PFSK-1 (cell line): ENCODE data around the gene ZXDC.

ENCODE experiments used
- FOXP2 ChIP-seq: optimal IDR thresholded peaks from 2 replicates; pipeline ENCODE3; 2011; ENCODE audit warnings: borderline replicate concordance, control low read depth, inconsistent platforms; ENCODE audit not compliant: insufficient read depth; ENCODE audit errors: extremely low read length, extremely low read depth
- POLR2AphosphoS5 ChIP-seq: IDR thresholded peaks from 2 replicates; pipeline ENCODE4 v1.6.1; 2012; ENCODE audit warnings: low read depth, mild to moderate bottlenecking, control low read depth, low read length, moderate library complexity
- REST ChIP-seq, 2 experiments: IDR thresholded peaks; 2 replicates each; pipeline versions ENCODE4 v1.6.1 to v1.8.0; 2011 to 2012; ENCODE audit warnings: low read depth in 2 of 2, low read length in 2 of 2, control low read depth in 1 of 2, inconsistent platforms in 1 of 2, mild to moderate bottlenecking in 1 of 2, moderate library complexity in 1 of 2; ENCODE audit not compliant: insufficient read depth in 1 of 2
- SIN3A ChIP-seq: IDR thresholded peaks from 2 replicates; pipeline ENCODE4 v1.6.1; 2012; ENCODE audit warnings: mild to moderate bottlenecking, low read length, moderate library complexity, borderline replicate concordance; ENCODE audit not compliant: insufficient read depth
- TAF1 ChIP-seq: IDR thresholded peaks from 2 replicates; pipeline ENCODE4 v1.6.1; 2012; ENCODE audit warnings: low read length, control low read depth, borderline replicate concordance; ENCODE audit not compliant: insufficient read depth

Gene ZXDC

GRCh38 chr3:126503701-126504100 lies 28.0 kb upstream of the ZXDC start:
- TF ChIP-seq SIN3A (no peak), FOXP2 (no peak), TAF1 (no peak), POLR2AphosphoS5 (no peak), REST (IDR thresholded peaks at IDR 0.05; ENCODE audit: insufficient read depth in 1 of 2, low read depth in 2 of 2, low read length in 2 of 2) (no peak)

- TF ChIP-seq FOXP2 (no peak), REST (IDR thresholded peaks at IDR 0.05; ENCODE audit: insufficient read depth in 1 of 2, low read depth in 2 of 2, low read length in 2 of 2) (no peak), SIN3A (no peak), POLR2AphosphoS5 (no peak), TAF1 (no peak)
These were observed 27.0 kb upstream of the ZXDC start for GRCh38 chr3:126502656-126503055.

GRCh38 chr3:126501736-126502135 lies 26.0 kb upstream of the ZXDC start:
- TF ChIP-seq SIN3A: no peak
- no peak for TF ChIP-seq REST (IDR thresholded peaks at IDR 0.05; ENCODE audit: insufficient read depth in 1 of 2, low read depth in 2 of 2, low read length in 2 of 2)
- no peak for TF ChIP-seq TAF1
- no peak for TF ChIP-seq FOXP2

DNA sequence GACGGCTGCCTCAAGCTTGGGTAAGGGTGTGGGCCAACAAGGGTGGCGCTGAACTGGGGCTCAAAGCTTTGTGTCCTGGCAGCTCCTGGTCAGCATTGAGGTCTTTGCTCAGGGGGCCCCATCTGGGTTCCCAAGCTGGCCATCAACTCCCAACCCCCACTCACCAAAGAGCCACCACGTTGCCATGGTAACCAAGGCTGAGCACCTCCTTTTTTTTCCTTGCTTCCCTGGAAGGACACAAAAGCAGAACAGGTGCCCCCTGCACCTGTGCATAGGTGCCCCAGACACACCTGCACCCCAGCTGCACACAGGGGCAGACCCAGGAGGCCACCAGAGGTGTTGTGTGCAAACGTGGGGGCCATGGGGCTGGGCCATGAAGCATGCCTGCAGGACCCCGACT lies 25.4 kb upstream of the ZXDC start:
- TF ChIP-seq SIN3A (no peak), TAF1 (no peak), FOXP2 (no peak), REST (IDR thresholded peaks at IDR 0.05; ENCODE audit: insufficient read depth in 1 of 2, low read depth in 2 of 2, low read length in 2 of 2) (no peak), POLR2AphosphoS5 (no peak)

GRCh38 chr3:126500016-126500415 lies 24.3 kb upstream of the ZXDC start:
- no peak for TF ChIP-seq FOXP2
- no peak for TF ChIP-seq TAF1
- TF ChIP-seq POLR2AphosphoS5: no peak
- TF ChIP-seq REST (IDR thresholded peaks at IDR 0.05; ENCODE audit: insufficient read depth in 1 of 2, low read depth in 2 of 2, low read length in 2 of 2): no peak
